Measurements from ENCODE around the gene DEFB125.

GRCh38 chr20:145877-146276 lies 58.4 kb downstream of the DEFB125 start:
- TF ChIP-seq CTCF (IDR thresholded peaks at IDR 0.05) (no peak), POLR2A (IDR thresholded peaks at IDR 0.05) (no peak)
